GM21526 (cell line): ENCODE measurements around the gene ARL11.
A peak's percentile ranks its signal among the peaks of the same experiment; 100 is the strongest.
"Not testable (repeated sequence)": the region's sequence is repeated elsewhere in the genome, so short reads cannot be mapped to it uniquely, and the experiment has no call there.

Source experiments
- ATAC-seq: cut with Tn5 transposase; IDR thresholded peaks from one replicate; pipeline ENCODE4 v1.9.1; 2021; ENCODE audit warnings: moderate library complexity; ENCODE audit not compliant: unreplicated experiment, low FRiP score

The ARL11 gene

DNA sequence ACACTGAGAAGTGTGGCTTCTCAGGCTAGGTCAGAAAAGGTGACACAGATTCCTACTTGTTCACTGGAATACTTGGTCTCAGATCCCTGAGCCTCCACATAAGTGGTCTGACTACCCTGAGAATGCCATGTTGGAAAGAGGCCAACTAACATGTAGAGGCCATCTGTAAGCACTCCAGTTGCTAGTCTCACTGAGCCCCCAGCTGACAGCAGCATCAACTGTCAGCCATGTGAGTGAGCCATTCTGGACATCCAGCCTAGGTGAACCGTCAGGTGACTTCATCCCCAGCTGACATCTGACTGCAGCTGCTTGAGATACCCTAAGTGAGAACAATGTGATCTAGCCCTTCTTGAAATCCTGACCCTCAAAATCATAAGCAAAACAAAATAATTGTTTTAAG is 18.1 kb upstream of the ARL11 start:
- no peak for ATAC-seq

DNA sequence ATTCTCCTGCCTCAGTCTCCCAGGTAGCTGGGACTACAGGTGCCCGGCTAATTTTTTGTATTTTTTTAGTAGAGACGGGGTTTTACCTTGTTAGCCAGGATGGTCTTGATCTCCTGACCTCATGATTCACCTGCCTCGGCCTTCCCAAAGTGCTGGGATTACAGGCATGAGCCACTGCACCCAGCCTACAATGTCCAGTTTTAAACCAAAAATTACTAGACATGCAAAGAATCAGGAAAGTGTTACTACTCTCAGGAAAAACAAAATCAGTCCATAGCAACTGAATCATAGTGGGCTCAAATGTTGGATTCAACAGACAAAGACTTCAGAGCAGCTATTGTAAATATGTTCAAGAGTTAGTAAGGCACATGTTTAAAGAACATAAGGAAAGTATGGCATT is 16.3 kb upstream of the ARL11 start:
- not testable (repeated sequence) for ATAC-seq

DNA sequence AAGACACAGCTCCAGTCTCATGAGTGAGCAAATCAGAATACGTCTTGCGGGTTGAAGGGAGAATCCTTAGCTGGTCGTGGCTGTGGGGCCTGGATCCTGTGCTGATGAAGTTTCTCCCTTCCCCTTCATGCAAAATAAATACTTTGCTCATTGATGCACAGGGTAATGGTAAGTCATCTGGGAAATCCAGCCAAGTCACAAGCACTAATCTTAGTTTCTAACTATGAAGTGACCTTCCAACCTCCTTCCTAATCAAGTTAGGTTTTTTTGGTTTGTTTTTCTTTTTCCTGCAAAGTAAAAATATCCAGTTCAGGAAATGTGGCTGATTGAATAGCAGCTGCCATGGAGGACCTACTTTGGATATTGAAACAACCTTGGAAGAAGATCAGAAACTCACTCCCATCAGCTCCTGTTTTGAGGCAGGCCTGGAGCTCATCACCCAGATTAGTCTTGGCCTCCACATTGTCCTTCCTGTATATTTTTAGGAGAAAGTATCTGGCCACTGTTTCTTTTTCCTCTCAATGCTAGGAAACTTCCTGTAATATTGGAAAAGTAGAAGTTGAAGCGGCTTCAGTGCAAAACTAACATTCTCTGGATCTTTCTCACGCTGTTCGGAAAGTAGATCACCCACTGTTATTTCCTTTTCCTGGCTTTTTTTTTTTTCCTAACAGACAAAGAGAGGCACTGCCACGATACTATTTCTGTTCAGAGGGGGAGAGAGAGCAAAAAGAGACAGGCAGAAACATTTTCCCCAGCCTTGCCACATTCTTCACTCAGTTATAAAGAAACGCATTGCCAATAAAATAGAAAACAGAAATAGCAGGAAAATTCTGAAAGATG is 12.3 kb upstream of the ARL11 start:
- ATAC-seq = no peak

DNA sequence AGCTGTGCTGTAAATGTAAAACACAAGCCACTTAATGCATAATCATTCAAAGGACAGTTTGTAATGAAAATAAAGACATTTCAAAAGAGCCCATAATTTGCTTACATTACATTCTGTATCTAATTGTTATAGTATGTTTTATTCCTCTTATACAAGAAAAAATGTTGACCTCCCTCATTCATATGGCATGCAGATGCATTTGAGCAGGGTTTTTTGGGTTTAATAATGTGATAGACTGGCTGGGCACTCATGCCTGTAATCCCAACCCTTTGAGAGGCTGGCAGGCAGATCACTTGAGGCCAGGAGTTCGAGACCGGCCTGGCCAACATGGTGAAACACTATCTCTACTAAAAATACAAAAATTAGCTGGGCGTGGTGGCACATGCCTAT is 11.6 kb upstream of the ARL11 start:
- no peak for ATAC-seq

DNA sequence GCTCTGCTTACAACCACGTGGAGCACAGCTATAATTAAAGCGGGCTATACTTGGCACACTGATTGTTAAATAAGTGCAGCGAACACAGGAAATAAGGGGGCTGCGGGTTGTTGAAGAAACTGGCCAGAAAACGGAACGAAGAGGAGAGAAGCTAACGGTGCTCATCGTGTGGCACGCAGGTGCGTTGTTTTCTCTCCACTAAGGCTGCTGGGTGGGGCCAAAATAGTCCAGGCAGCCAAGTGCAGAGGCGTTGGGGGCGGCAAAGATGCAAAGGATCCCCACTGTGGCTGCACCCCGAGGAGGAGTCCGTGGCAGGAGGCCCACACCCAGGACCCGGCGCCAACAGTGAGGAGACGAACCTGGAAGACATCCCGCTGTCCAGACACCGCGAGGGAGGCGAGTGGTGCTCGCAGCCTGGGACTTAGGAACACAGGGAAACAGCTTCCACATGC is 8.1 kb upstream of the ARL11 start:
- peak; percentile 71 for ATAC-seq

DNA sequence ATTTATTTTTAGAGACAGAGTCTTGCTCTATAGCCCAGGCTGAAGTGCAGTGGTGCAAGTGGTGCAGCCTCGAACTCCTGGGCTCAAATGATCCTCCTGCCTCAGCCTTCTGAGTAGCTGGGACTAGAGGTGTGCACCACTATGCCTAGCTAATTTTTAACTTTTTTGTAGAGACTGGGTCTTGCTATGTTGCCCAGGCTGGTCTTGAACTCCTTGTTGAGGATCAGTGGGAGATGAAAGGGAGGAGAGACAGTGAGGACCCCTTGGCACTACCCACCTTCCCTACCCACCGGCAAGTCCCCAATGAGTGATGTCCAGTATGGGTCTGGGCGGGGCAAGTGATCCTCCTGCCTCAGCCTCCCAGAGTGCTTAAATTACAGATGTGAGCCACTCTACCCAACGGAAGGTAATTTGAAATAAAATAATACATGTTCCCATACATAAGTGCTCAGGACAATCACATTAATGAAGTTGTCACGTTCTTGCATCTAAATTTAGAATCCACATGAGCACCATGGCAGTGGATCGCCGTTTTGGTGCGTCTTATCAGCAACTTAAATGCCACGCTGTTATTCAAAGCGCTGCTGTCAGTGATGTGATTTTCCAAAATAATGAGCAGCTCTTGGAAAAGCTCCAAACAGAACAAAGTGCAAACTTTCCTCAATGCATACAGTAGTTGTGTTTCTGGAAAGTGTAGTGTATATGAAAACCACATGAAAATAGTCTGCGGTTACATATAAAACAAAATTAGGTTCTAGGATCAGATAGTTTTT is 5.9 kb upstream of the ARL11 start:
- ATAC-seq = no peak

DNA sequence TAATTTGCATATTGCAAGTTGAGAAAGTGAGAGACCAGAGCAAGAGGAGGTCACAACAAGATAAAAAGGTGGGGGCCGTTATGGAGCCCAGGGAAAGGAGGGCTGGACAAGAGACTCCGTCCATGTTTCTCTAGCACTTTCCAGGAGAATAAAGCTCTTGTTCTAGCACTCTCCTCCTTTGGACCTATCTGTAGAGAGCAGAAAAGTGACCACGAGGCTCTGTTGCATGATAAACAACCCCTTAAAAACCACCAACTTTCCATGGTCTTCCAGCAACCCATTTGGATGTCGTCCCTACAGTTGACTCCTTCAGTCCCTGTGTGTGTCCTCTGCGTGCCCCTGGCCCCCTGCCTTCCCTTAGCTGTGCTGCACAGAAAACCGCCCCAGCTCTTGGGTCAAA is 4.1 kb upstream of the ARL11 start:
- ATAC-seq = no peak

DNA sequence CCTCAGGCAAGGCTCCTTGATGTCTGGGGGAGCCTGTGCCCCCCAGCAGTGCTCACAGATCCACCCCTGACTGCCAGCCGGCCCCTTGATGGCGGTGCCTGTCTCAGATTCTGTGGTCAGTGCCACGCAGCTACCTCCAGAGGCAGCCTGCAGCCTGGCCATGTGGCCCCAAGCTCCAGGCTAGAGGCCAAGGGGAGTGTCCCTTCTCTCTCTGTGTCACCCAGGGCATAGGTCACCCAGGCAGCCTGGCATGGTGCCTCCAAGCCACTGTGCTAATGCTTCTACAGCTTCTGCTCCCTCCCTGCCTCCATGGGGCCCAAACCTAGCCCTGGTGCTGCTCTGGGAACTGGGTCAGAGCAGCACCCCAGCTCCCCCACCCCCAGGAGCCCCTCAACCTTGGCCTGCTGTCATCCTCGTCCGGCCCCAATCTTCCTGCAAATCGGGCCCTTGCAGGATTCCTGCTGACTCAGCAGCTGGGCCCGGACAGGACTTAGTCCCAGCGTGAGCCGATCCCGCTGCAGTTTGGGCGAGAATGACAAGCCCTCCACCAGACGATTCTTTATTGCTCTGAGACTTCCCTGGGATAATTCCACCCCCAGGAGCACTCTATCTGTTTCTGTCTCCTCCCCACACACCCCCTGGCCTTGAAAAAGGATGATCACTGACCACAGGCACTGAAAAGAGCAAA is 2.8 kb upstream of the ARL11 start:
- ATAC-seq = no peak

DNA sequence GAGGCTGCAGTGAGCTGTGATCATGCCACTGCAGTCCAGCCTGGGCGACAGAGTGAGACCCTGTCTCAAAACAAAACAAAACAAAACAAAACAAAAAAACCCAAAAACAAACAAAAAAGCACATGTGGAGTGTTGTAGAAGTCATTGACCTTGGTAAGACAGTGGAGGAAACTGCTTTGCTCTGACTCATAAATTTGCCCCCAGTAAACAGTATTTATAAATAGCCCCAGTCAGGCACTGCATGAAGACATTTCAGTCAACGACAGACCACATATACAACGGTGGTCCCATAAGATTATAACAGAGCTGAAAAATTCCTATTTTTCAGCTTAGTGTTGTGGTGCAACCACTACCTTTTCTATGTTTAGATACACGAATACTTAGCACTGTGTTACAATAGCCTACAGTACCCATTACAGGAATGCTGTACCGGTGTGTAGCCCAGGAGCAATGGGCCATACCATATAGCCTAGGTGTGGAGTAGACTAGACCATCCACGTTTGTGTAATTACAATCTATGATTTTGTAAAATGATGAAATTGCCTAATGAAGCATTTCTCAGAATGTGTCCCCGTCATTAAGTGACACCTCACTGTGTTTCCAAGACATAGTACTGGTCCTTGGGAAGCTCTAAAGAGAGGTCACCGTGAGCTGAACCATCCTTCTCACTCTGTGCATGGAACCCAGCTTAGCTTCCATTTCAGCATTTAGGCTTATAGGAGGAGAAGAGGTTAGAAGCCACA is 1.1 kb downstream of the ARL11 start:
- no peak for ATAC-seq

DNA sequence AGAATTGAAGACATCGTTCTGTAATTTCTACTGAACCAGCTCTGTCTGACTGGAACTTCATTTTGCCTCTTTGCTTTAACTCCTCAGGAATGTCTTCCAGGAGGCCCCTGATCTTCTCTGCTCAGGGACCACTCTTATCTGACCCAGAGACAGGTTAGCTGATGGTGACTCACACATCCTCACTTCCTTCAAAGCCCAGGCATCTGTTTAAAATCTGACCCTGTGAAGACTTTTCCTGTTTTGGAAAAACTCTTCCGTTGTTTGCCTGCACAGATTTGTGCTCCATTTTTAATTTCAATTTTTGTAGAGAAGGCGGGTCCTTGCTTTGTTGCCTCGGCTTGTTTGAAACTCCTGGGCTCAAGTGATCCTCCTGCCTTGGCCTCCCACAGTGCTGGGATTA is 1.6 kb downstream of the ARL11 start:
- ATAC-seq = no peak

DNA sequence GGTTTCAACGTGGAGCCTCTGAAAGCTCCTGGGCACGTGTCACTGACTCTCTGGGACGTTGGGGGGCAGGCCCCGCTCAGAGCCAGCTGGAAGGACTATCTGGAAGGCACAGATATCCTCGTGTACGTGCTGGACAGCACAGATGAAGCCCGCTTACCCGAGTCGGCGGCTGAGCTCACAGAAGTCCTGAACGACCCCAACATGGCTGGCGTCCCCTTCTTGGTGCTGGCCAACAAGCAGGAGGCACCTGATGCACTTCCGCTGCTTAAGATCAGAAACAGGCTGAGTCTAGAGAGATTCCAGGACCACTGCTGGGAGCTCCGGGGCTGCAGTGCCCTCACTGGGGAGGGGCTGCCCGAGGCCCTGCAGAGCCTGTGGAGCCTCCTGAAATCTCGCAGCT is 2.3 kb downstream of the ARL11 start:
- no peak for ATAC-seq

DNA sequence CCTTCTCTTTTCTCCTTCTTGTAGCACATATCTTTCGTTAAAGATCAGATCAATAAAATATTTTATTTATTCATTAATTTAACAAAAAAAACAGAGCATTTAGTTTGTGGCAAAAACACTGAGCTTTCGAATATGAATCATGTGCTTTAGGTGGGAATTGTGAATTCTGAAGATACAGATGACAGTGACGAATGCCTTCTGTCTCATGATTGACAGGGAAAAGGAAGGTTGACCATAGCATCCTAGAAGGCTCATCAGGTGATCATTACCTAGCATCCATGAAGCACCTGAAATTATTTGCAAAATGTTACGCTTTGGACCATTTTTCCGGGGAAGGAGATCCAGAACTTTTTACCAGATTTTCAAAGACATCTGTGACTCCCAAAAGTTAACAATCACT is 3.8 kb downstream of the ARL11 start:
- no peak for ATAC-seq

DNA sequence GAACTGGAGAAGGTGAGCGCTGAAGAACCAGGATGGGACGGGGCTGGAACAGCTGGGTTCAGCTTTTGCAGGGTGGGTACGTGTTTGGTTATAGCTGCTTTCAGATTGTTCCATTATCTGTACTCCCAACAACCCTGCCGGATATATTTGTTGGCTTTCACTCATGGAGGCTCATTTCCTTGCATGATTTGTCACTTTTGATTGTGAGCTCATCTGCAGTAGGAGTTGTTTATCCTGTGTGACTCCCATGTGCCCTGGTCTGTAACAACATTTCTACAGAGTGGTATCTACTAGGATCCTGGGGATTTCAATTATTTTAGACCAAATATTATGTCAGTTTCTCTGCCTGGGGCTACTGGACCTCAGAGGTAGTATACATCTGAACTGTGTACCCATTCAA is 5.4 kb downstream of the ARL11 start:
- no peak for ATAC-seq

DNA sequence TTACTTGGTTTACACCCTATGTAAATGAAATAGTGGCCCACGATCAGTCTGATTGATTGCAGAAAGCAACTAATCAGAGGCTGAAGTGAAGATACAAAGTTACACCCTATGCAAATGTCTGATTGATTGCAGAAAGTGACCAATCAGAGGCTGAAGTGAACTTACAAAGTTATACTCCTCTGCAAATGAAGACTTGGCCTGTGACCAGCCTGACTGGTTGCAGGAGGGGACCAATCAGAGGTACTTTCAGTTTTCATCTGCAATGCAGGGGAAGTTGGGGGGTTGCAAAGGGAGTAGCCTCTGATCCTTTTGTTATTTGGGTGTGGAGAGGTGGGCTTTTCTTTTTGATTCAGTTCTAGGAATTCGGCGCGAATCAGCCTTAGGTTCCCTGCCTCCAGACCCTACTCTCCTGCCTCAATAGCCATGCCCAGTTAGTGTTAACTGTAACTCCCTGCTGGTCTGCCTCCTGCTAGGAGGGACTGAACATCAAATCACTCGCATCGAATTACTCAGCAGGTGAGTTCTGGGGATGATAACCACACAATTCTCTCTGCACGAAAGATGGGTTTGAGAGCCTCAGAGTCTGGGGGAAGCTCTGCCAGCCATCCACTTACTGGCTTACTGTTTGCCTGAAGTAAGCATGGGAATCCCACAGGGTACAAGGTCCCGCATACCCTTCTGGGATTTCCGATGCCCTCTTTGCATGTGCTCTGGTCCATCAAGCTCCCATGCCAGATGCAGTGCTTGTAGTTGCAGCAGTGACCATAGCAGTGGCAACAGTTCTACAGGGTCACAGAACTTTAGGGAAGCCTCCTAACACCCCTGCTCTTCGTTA is 7.5 kb downstream of the ARL11 start:
- no peak for ATAC-seq

DNA sequence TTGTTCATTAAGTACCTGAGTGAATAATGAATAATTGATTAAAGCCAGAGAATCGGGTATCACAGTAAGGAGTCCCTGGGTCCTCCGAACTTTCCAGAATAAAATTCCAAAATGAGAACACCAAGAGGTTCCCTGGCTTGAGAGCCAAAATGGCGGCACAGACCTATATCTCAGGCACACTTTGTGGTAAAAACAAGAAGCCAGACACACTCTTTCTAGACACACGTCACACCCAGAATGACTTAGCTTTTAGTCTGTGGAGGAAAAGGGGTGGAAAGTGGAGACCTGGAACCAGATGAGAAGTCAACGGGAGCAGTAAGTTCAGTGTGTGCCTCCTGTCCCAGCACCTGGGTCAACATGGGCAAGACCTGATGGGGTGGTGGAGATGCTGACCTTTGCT is 8.4 kb downstream of the ARL11 start:
- ATAC-seq = no peak

DNA sequence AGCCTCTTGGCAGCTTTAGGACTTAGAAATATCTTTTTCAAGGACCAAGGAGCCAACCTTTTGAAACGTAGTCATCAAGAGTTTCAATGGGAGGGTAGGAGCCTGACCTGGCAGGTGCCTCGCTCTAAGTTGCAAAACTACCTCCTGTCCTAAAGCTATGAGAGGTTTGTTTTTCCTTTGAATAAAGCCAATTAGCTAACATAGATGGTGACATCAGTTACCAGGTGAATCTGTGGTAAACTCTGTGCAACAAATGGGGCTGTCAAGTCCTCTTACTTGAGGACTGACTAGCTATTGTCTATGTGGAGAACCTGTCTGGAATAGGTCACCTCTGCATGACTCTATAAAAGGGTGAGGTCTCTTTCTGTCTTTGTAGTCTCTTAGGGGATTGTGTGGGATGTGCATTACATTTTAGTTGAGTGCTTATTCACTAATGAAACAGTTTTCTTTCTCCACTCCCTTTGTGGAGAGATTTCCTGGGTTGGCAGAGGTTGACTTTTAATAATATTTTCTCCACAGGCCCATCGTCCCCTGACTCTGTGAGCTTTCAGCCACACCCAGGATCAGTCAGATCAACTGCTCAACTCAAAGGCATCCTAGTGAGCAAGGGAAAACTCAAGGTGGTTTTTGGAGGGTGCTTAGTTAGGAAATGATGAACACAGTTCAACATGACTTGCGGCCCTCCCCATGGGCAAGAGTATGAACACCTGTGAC is 9.9 kb downstream of the ARL11 start:
- no peak for ATAC-seq

DNA sequence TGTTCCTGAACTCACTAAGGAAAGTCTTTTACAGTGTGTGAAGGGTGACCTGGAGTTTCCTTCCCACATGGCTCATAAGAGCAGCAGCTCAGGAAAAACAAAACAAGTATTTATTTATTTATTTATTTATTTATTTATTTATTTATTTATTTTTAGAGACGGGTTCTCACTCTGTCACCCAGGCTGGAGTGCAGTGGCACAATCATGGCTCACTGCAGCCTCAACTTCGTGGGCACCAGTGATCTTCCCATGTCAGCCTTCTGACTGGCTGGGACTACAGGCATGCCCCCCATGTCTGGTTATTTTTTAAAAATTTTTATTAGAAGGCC is 10.4 kb downstream of the ARL11 start:
- ATAC-seq = no peak

DNA sequence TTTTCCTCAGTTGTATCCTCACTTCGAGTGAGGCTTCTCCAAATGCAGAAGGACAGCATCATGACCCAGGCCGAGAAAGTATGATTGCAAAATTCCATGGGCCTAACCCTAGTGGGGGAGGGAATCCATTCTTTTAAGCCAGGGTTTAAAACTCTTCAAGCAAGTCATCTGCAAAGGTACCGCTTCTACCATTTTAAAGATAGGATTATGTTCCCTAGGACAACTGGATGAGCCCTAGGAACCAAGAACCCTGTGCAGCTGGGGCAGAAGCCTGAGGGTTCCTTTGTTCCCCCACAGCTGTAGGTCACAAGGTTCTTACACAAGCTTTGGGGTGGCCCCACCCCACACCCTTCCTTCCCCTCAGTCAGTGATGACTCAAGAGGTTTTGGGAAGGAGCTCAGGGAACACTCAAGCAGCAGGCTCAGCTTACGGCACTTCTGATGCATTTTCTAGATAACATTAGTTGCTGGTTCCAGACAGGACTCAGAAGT is 13.5 kb downstream of the ARL11 start:
- ATAC-seq = no peak

DNA sequence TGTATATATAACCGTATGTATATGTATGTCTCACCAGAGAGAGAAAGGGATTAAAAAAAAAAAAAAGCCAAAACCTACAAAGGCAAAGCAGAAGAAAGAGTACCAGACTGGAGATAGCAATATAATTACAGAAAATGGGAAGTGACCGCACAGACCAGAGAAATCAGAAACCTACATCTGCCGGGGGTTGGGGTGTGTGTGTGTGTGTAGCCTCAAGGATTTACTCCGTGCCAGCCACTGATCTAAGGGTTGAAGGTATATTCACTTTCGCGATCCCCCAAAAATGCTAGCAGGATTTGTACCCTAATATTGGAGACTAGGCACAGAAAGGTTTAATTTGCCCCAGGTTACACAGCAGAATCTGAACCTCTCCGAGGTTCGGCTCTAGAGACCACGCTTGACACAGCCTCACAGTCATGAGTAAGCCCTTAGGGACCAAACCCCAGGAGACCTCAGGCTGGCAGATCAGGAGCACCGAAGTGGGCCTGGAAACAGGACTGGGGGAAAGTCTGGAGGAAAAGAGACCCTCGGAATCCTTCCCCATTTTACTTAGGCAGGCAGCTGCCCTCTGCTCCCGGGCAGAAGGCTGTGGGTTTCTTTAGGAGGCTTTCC is 14.8 kb downstream of the ARL11 start:
- ATAC-seq = no peak
